Breast epithelium (tissue), 4 donors: ENCODE results near the gene GALK1. TPM values are rescaled to one million over a fixed set of nuclear protein-coding genes. Genes with fewer than 3 reads are reported as not detected.

Source experiments
- DNase-seq, 2 donors: peaks; one replicate each; pipeline ENCODE4 v3.0.0-alpha.2; 2019; ENCODE audit warnings: low spot score in 2 of 2
- H3K27ac ChIP-seq, 2 donors: fragments of 200-600 bp; sonication (generic) in 1 of 2; one replicate each; pipeline ENCODE4 v1.5.1; 2016 to 2019; ENCODE audit warnings: mild to moderate bottlenecking in 1 of 2
- H3K27me3 ChIP-seq, 2 donors: fragments of 200-600 bp; sonication (generic) in 1 of 2; one replicate each; pipeline versions ENCODE4 v1.5.1 to v1.6.0; 2017 to 2019; ENCODE audit warnings: control low read depth in 1 of 2, mild to moderate bottlenecking in 1 of 2
- H3K36me3 ChIP-seq: fragments of 200-600 bp; one replicate; pipeline ENCODE4 v1.5.1; 2019
- H3K4me1 ChIP-seq, 2 donors: fragments of 200-600 bp; sonication (generic); one replicate each; pipeline ENCODE4 v1.5.1; 2016 to 2019; ENCODE audit warnings: control low read depth in 1 of 2
- H3K4me3 ChIP-seq, 3 donors: fragments of 200-600 bp; sonication (generic); 1 replicate in 2 of 3; 2 replicates in 1 of 3; pipeline ENCODE4 v1.5.1; 2016 to 2019; ENCODE audit warnings: mild to moderate bottlenecking in 3 of 3, moderate library complexity in 2 of 3
- H3K9me3 ChIP-seq, 2 donors: fragments of 200-600 bp; sonication (generic) in 1 of 2; one replicate each; pipeline ENCODE4 v1.5.1; 2016 to 2019; ENCODE audit warnings: control low read depth in 1 of 2
- POLR2A ChIP-seq: fragments of 450-650 bp; IDR thresholded peaks from one replicate; pipeline ENCODE4 v1.6.1; 2016; ENCODE audit warnings: antibody characterized with exemption, mild to moderate bottlenecking, moderate library complexity
- POLR2AphosphoS5 ChIP-seq, 3 donors: sonication (generic); formaldehyde crosslinking; IDR thresholded peaks; one replicate each; pipeline ENCODE4 v1.6.1; 2017; ENCODE audit warnings: antibody characterized with exemption in 3 of 3
- intact Hi-C: fragments of 100-400 bp; cut with DNase I; formaldehyde crosslinking; loops from one replicate; pipeline ENCODE4 v1.15.1; 2023; ENCODE audit warnings: low total_unique reads
- total RNA-seq, 3 donors: library from RNA; depleted of rRNA; stranded (reverse); fragments of >200 nt; gene quantifications; one replicate each; pipeline ENCODE4 v1.1.0, GENCODE V29; 2016
- TF ChIP-seq, protein P1 (sequence below), 3 donors: fragments of 450-650 bp; IDR thresholded peaks; one replicate each; pipeline ENCODE4 v1.5.1; 2016 to 2017; ENCODE audit warnings: antibody characterized with exemption in 3 of 3, mild to moderate bottlenecking in 3 of 3, moderate library complexity in 3 of 3

Gene GALK1
- total RNA-seq, 3 donors from 2014 or later = 21.9 to 32.1 (median 24.9) TPM

DNA sequence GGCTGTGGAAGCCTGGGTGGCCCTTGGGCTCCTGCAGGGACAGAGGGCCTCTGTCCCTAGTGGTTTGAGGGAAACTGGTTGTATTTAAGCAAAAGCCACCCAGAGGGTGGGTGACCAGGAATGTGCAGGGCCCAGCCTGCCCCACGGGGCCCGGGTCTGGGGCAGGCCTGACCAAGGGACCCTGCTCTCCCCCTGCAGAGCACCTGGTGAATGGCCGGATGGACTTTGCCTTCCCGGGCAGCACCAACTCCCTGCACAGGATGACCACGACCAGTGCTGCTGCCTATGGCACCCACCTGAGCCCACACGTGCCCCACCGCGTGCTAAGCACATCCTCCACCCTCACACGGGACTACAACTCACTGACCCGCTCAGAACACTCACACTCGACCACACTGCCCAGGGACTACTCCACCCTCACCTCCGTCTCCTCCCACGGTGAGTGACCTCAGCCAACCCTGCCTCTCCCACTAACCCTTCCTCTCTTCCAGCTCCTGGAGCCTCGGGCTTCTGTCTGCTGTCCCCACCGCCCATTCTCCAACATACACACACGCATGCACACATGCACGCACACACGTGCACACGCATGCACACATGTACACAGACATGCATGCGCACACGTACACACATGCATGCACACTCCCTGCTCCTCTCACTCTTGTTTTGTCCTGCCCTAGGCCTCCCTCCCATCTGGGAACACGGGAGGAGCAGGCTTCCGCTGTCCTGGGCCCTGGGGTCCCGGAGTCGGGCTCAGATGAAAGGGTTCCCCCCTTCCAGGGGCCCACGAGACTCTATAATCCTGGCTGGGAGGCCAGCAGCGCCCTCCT, 10.4 kb downstream of the GALK1 start:
- Histone ChIP-seq H3K27me3 (no peaks in the 10 kb centered on the region), H3K4me1 (peaks cover 0 to 5% of the 10 kb centered on the region in 2 donors), H3K27ac (peak overlapping the region in 1 of 2 donors; percentile 22), H3K4me3 (peak overlapping the region in 1 of 3 donors; percentile 67), H3K36me3 (peaks cover 5% of the 10 kb centered on the region), H3K9me3 (no peaks in the 10 kb centered on the region)
- DNase-seq = no peak
- TF ChIP-seq POLR2AphosphoS5 (IDR thresholded peaks at IDR 0.05) (no peak), POLR2A (no peak)
- TF ChIP-seq, protein P1, sequence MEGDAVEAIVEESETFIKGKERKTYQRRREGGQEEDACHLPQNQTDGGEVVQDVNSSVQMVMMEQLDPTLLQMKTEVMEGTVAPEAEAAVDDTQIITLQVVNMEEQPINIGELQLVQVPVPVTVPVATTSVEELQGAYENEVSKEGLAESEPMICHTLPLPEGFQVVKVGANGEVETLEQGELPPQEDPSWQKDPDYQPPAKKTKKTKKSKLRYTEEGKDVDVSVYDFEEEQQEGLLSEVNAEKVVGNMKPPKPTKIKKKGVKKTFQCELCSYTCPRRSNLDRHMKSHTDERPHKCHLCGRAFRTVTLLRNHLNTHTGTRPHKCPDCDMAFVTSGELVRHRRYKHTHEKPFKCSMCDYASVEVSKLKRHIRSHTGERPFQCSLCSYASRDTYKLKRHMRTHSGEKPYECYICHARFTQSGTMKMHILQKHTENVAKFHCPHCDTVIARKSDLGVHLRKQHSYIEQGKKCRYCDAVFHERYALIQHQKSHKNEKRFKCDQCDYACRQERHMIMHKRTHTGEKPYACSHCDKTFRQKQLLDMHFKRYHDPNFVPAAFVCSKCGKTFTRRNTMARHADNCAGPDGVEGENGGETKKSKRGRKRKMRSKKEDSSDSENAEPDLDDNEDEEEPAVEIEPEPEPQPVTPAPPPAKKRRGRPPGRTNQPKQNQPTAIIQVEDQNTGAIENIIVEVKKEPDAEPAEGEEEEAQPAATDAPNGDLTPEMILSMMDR (IDR thresholded peaks at IDR 0.05) = no peak
- intact Hi-C loops = loop anchor here (2.0 kb wide), 1 partner anchor 244 kb away; no protein-coding TSS in a partner anchor

DNA sequence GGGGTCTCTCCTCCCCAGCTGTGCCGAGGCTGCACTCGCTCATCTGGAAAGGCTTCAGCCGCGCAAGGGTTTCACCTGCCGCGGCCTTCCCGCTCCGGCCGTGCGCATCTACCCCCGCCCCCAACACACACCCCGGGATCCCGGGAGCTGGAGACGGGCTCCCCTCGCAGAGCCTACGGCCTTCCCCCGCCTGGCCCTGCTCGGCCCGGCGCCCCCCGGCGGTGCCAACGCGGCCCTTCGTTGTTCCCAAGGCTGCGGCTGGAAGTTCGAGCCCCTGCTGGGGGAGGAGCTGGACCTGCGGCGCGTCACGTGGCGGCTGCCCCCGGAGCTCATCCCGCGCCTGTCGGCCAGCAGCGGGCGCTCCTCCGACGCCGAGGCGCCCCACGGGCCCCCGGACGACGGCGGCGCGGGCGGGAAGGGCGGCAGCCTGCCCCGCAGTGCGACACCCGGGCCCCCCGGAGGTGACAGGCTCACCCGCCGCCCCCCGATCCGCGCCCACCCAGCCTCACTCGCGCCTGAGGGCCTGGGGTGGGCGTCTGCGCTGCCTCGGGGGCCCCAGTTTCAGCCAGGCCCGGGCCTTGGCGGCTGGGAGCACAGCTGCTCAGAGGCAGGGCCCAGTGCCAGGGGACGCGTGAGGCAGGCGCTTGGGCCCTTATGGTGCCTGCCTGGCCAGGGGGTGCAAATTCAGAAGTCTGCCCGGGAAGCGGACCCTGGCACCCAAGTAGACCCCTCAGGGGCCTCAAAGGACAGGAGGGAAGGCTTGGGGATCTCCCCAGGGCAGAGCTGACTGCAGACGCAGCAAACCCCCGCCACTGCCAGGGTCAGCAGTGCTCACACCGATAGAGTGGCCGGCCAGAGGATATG, 11.2 kb downstream of the GALK1 start:
- Histone ChIP-seq H3K27me3 (no peaks in the 10 kb centered on the region), H3K9me3 (no peaks in the 10 kb centered on the region), H3K4me3 (peak overlapping the region; percentile 34 to 67 (median 41)), H3K4me1 (peaks cover 0 to 5% of the 10 kb centered on the region in 2 donors), H3K36me3 (peaks cover 5% of the 10 kb centered on the region), H3K27ac (peak overlapping the region; percentile 22 to 25)
- intact Hi-C loops = loop anchor here (2.0 kb wide), 1 partner anchor 245 kb away; no protein-coding TSS in a partner anchor
- TF ChIP-seq, protein P1 (IDR thresholded peaks at IDR 0.05) = peak in 1 of 3 donors; percentile 20
- TF ChIP-seq POLR2AphosphoS5 (IDR thresholded peaks at IDR 0.05) (no peak), POLR2A (no peak)
- no peak for DNase-seq

DNA sequence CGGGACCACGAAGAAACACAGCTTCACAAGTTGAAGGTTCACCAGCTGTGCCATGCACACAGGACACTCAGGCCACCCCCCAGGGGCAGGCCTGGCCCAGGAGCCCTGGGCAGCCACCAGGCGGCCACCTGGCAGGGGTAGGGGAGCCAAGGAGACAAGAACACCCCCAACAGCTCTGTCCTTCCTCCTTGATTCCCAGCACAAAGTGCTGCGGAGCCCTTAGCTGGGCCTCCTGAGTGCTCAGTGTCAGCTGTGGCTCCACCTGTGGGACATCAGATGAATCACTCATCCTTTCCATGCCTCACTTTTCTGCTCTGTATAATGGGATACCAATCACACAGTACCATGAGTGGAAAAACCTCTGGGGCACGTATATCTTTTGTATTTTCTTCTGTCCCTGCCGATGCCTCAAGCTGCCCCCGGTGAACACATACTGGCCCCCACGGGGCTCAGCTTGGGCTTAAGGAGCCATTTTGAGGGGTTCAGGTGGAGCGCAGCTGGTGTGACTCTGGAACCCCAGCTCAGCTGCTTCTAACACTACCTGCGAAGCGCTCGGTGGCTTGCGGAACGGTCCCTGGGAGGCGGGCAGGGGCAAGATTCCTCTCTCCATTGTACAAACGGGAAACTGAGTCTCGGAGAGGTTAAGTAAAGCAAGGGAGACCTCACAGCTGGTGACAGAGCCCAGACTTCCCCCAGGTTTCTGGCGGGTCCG, 12.0 kb downstream of the GALK1 start:
- H3K9me3 ChIP-seq = no peaks in the 10 kb centered on the region
- H3K27me3 ChIP-seq = no peaks in the 10 kb centered on the region
- H3K4me3 ChIP-seq = peak overlapping the region; percentile 34 to 67 (median 41)
- TF ChIP-seq POLR2AphosphoS5 (IDR thresholded peaks at IDR 0.05) = no peak
- no peak for TF ChIP-seq POLR2A
- TF ChIP-seq, protein P1 (IDR thresholded peaks at IDR 0.05) = no peak
- H3K4me1 ChIP-seq = peaks cover 0 to 5% of the 10 kb centered on the region in 2 donors
- peaks cover 5% of the 10 kb centered on the region for H3K36me3 ChIP-seq
- H3K27ac ChIP-seq = peak overlapping the region in 1 of 2 donors; percentile 22
- intact Hi-C loops = no loop called here
- no peak for DNase-seq

DNA sequence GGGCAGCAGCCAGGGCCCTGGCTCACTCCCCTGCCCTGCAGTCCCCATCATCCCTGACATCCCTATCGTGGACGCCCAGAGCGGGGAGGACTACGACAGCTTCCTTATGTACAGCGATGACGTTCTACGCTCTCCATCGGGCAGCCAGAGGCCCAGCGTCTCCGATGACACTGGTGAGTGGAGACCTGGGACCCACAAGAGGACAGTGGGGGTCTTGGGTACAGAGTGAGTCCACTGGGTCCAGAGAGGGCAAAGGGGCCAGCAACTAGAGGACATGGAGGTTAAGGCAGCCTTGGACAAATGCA, 12.6 kb downstream of the GALK1 start:
- Histone ChIP-seq H3K27me3 (no peaks in the 10 kb centered on the region), H3K4me1 (peaks cover 0 to 5% of the 10 kb centered on the region in 2 donors), H3K27ac (peak overlapping the region in 1 of 2 donors; percentile 19), H3K4me3 (no peak overlapping the region), H3K36me3 (peaks cover 5% of the 10 kb centered on the region), H3K9me3 (no peaks in the 10 kb centered on the region)
- intact Hi-C loops = no loop called here
- TF ChIP-seq, protein P1 (IDR thresholded peaks at IDR 0.05) = no peak
- TF ChIP-seq POLR2AphosphoS5 (IDR thresholded peaks at IDR 0.05) = no peak
- TF ChIP-seq POLR2A = no peak
- no peak for DNase-seq
